Neural cell (in vitro differentiated cells): ENCODE measurements around the gene NPHP4. TPM values are rescaled to one million over a fixed set of nuclear protein-coding genes. Genes with fewer than 3 reads are reported as not detected.

Experiments
- H2AFZ ChIP-seq: fragments of 200-600, 300-800 bp; sonication (generic), shearing (Covaris generic); 2 replicates; pipeline ENCODE4 v1.6.0; 2014; ENCODE audit warnings: low read depth, mild to moderate bottlenecking, antibody characterized with exemption, low read length, moderate library complexity
- H3F3A ChIP-seq: fragments of 200-600 bp; shearing (Covaris generic); 2 replicates; pipeline ENCODE4 v1.6.1; 2016; ENCODE audit warnings: mild to moderate bottlenecking, moderate library complexity, mixed read lengths, antibody characterized with exemption, low read length; ENCODE audit not compliant: insufficient read depth, poor library complexity, severe bottlenecking
- H3K27ac ChIP-seq: fragments of 200-600, 300-800 bp; sonication (generic), shearing (Covaris generic); 2 replicates; pipeline ENCODE4 v1.5.1; 2014; ENCODE audit warnings: mild to moderate bottlenecking, low read length, moderate library complexity
- H3K27me3 ChIP-seq: fragments of 300-800, 200-600 bp; sonication (generic), shearing (Covaris generic); 2 replicates; pipeline ENCODE4 v1.6.0; 2014; ENCODE audit warnings: mild to moderate bottlenecking, low read depth, low read length, moderate library complexity; ENCODE audit not compliant: insufficient read depth
- H3K36me3 ChIP-seq: fragments of 300-800, 200-600 bp; sonication (generic), shearing (Covaris generic); 2 replicates; pipeline ENCODE4 v1.5.1; 2014; ENCODE audit warnings: mild to moderate bottlenecking, antibody characterized with exemption, low read length, moderate library complexity; ENCODE audit not compliant: insufficient read depth
- H3K4me2 ChIP-seq: fragments of 300-800, 200-600 bp; sonication (generic), shearing (Covaris generic); 2 replicates; pipeline ENCODE4 v1.6.0; 2014; ENCODE audit warnings: mild to moderate bottlenecking, low read length
- H3K4me3 ChIP-seq: fragments of 300-800, 200-600 bp; sonication (generic), shearing (Covaris generic); 2 replicates; pipeline ENCODE4 v1.5.1; 2014; ENCODE audit warnings: mild to moderate bottlenecking, low read length, moderate library complexity
- H3K79me2 ChIP-seq: fragments of 200-600 bp; shearing (Covaris generic); replicated peaks from 2 replicates; pipeline ENCODE4 v1.6.0; 2014; ENCODE audit warnings: mild to moderate bottlenecking, low read length, moderate library complexity; ENCODE audit not compliant: insufficient read depth
- H3K9ac ChIP-seq: fragments of 300-800, 200-600 bp; sonication (generic), shearing (Covaris generic); 2 replicates; pipeline ENCODE4 v1.6.1; 2016; ENCODE audit warnings: mild to moderate bottlenecking, low read length, mixed read lengths
- H3K9me2 ChIP-seq: fragments of 200-600 bp; shearing (Covaris generic); 2 replicates; pipeline ENCODE4 v1.6.1; 2016; ENCODE audit warnings: mild to moderate bottlenecking, low read length, mixed read lengths; ENCODE audit not compliant: insufficient read depth
- H3K9me3 ChIP-seq: fragments of 200-600, 300-800 bp; sonication (generic), shearing (Covaris generic); 2 replicates; pipeline ENCODE4 v1.6.1; 2016; ENCODE audit warnings: mild to moderate bottlenecking, mixed run types, low read length, moderate library complexity, mixed read lengths
- H4K20me1 ChIP-seq: fragments of 200-600 bp; shearing (Covaris generic); 2 replicates; pipeline ENCODE4 v1.6.1; 2016; ENCODE audit warnings: mild to moderate bottlenecking, mixed run types; ENCODE audit not compliant: insufficient read depth
- EP300 ChIP-seq: fragments of 450-650 bp; conservative IDR thresholded peaks from 2 replicates; pipeline ENCODE4 v1.6.1; 2014; ENCODE audit warnings: antibody characterized with exemption, mild to moderate bottlenecking, moderate library complexity; ENCODE audit not compliant: poor library complexity, severe bottlenecking
- EZH2 ChIP-seq: fragments of 200-600, 300-800 bp; shearing (Covaris generic), sonication (generic); IDR thresholded peaks from 2 replicates; pipeline ENCODE4 v1.6.1; 2014; ENCODE audit warnings: antibody characterized with exemption, low read length, borderline replicate concordance, mild to moderate bottlenecking; ENCODE audit not compliant: insufficient read depth, poor library complexity, severe bottlenecking
- MXI1 ChIP-seq: fragments of 450-650 bp; conservative IDR thresholded peaks from 2 replicates; pipeline ENCODE4 v1.6.1; 2014; ENCODE audit warnings: antibody characterized with exemption, mild to moderate bottlenecking; ENCODE audit not compliant: poor library complexity, severe bottlenecking
- POLR2AphosphoS5 ChIP-seq: IDR thresholded peaks from 2 replicates; pipeline ENCODE4 v1.6.1; 2012
- SMC3 ChIP-seq: fragments of 450-650 bp; conservative IDR thresholded peaks from 2 replicates; pipeline ENCODE4 v1.6.1; 2014; ENCODE audit warnings: antibody characterized with exemption, mild to moderate bottlenecking, moderate library complexity; ENCODE audit not compliant: poor library complexity
- TAF1 ChIP-seq: IDR thresholded peaks from 2 replicates; pipeline ENCODE4 v1.6.1; 2012; ENCODE audit warnings: low read depth
- polyA plus RNA-seq: library from polyadenylated mRNA; depleted of rRNA; stranded (reverse); fragments of >200 nt; gene quantifications from 2 replicates; pipeline ENCODE4 v1.2.3, GENCODE V29; 2014
- TF ChIP-seq, protein P1 (sequence below): IDR thresholded peaks from 2 replicates; pipeline ENCODE4 v1.6.1; 2012; ENCODE audit warnings: borderline replicate concordance
- TF ChIP-seq, protein P2 (sequence below): fragments of 450-650 bp; IDR thresholded peaks from 2 replicates; pipeline ENCODE4 v1.5.1; 2014; ENCODE audit warnings: antibody characterized with exemption, mild to moderate bottlenecking, moderate library complexity; ENCODE audit not compliant: poor library complexity, severe bottlenecking

NPHP4 gene
- polyA plus RNA-seq, 1 donor from 2014 or later: 17.1 TPM

DNA sequence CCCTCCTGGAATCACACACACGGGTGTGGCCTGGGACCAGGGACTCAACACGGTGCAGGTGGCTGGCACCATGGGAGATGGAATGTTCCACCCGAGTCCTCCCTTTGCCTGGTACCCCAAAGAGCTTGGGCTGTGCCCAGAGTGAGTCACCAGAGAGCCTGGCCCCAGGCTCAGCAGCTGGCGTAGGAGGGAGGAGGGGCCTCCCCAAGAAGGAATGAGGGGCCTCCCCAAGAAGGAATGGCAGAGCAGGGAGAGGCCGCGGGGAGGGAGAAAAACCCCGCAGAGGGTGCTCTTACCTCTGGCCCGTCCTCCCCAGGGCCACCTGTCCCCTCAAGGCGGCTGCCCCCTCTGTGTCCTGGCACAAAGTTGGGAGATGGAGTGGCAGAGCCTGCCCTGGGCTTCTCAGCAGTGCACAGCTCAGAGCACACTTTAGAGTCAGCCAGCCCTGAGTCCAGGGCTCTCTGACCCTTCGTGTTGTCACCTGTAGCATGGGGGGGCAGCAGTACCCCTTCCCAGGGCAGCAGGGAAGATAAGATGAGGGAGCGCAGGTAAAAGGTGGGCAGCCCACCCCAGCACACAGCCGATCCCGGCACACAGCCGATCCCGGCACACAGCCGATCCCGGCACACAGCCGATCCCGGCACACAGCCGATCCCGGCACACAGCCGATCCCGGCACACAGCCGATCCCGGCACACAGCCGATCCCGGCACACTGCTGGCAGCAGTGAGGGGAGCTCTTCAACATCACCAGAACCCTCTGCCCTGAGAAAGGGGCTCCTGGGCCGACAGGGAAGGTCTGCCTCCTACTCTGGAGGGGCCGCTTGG, 33.3 kb upstream of the NPHP4 start:
- no peaks in the 10 kb centered on the region for H4K20me1 ChIP-seq
- no peak overlapping the region for H3K27ac ChIP-seq
- H3K4me3 ChIP-seq: no peak overlapping the region
- H2AFZ ChIP-seq: no peak overlapping the region
- H3K36me3 ChIP-seq: no peaks in the 10 kb centered on the region
- H3K4me2 ChIP-seq: no peak overlapping the region
- H3K27me3 ChIP-seq: no peaks in the 10 kb centered on the region
- H3F3A ChIP-seq: no peaks in the 10 kb centered on the region
- no peak overlapping the region for H3K9ac ChIP-seq
- H3K9me3 ChIP-seq: no peaks in the 10 kb centered on the region
- no peaks in the 10 kb centered on the region for H3K9me2 ChIP-seq
- TF ChIP-seq TAF1 (no peak), MXI1 (no peak), SMC3 (no peak)
- TF ChIP-seq, protein P1, sequence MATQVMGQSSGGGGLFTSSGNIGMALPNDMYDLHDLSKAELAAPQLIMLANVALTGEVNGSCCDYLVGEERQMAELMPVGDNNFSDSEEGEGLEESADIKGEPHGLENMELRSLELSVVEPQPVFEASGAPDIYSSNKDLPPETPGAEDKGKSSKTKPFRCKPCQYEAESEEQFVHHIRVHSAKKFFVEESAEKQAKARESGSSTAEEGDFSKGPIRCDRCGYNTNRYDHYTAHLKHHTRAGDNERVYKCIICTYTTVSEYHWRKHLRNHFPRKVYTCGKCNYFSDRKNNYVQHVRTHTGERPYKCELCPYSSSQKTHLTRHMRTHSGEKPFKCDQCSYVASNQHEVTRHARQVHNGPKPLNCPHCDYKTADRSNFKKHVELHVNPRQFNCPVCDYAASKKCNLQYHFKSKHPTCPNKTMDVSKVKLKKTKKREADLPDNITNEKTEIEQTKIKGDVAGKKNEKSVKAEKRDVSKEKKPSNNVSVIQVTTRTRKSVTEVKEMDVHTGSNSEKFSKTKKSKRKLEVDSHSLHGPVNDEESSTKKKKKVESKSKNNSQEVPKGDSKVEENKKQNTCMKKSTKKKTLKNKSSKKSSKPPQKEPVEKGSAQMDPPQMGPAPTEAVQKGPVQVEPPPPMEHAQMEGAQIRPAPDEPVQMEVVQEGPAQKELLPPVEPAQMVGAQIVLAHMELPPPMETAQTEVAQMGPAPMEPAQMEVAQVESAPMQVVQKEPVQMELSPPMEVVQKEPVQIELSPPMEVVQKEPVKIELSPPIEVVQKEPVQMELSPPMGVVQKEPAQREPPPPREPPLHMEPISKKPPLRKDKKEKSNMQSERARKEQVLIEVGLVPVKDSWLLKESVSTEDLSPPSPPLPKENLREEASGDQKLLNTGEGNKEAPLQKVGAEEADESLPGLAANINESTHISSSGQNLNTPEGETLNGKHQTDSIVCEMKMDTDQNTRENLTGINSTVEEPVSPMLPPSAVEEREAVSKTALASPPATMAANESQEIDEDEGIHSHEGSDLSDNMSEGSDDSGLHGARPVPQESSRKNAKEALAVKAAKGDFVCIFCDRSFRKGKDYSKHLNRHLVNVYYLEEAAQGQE: no peak
- no peaks in the 10 kb centered on the region for H3K79me2 ChIP-seq

DNA sequence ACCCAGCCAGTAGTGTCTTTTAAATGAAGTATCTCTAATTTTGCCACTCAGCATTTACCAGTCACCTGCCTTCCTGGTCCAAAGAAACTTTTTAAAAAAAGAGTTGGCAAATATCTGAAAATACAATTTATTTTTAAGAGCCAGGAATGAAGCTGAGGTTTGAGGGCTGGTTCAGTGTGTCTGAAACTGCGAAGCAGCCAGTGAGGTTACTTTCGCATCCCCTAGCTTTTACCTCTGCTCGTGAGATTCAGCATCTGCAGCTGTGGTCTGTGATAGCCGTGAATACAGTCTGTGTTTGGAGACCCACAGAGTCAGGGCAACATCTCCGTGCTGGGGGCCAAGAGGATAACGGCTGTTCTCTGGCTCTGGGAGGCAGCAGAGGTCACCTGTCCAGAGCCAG, 32.2 kb upstream of the NPHP4 start:
- H3K4me2 ChIP-seq: no peak overlapping the region
- H3K36me3 ChIP-seq: no peaks in the 10 kb centered on the region
- H3F3A ChIP-seq: no peaks in the 10 kb centered on the region
- no peak overlapping the region for H3K27ac ChIP-seq
- no peaks in the 10 kb centered on the region for H3K9me3 ChIP-seq
- no peak overlapping the region for H2AFZ ChIP-seq
- no peaks in the 10 kb centered on the region for H4K20me1 ChIP-seq
- no peaks in the 10 kb centered on the region for H3K9me2 ChIP-seq
- H3K79me2 ChIP-seq: no peaks in the 10 kb centered on the region
- no peak overlapping the region for H3K9ac ChIP-seq
- no peaks in the 10 kb centered on the region for H3K27me3 ChIP-seq
- no peak overlapping the region for H3K4me3 ChIP-seq
- TF ChIP-seq TAF1 (no peak), SMC3 (no peak), EZH2 (no peak), POLR2AphosphoS5 (no peak), EP300 (no peak), MXI1 (no peak)
- TF ChIP-seq, protein P1: no peak
- TF ChIP-seq, protein P2, sequence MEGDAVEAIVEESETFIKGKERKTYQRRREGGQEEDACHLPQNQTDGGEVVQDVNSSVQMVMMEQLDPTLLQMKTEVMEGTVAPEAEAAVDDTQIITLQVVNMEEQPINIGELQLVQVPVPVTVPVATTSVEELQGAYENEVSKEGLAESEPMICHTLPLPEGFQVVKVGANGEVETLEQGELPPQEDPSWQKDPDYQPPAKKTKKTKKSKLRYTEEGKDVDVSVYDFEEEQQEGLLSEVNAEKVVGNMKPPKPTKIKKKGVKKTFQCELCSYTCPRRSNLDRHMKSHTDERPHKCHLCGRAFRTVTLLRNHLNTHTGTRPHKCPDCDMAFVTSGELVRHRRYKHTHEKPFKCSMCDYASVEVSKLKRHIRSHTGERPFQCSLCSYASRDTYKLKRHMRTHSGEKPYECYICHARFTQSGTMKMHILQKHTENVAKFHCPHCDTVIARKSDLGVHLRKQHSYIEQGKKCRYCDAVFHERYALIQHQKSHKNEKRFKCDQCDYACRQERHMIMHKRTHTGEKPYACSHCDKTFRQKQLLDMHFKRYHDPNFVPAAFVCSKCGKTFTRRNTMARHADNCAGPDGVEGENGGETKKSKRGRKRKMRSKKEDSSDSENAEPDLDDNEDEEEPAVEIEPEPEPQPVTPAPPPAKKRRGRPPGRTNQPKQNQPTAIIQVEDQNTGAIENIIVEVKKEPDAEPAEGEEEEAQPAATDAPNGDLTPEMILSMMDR: no peak
